Measurements from ENCODE around the gene MMP23B.

MMP23B gene

DNA sequence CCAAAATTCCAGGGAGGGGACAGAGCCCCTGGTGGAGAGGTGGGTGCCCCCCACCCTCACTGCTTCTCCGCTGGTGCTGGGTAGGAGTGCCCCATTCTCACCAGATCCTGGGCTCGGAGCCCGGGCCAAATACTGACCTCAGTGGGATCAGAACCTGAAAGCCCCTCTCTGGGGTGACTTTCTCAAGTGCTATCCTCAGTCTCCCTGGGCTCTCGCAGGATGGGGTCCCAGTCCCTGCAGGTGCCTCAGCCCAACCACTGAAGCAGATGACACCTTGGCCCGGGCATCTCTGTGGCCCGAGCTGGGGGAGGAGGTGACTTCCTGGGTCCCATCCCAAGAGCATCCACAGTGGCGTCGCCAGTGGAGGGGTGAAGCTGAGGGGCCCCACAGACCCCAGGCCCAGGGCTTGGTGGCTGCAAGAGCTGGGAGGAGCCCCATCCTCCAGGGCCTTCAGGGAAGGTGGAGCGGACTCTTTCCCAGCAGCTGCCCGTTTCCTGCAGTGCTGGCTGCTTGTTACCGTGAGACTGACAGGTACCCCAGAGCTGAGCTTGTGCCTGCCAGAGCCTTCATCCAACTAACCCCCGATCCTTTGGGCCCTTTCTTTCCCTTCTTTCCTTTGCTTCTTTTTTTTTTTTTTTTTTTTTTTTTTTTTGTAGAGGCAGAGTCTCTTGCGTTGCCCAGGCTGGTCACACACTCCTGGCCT is 28.2 kb upstream of the MMP23B start:
- no peak for DNase-seq (ENCODE audit: low read depth in 2 of 2)
- TF ChIP-seq, protein P1, sequence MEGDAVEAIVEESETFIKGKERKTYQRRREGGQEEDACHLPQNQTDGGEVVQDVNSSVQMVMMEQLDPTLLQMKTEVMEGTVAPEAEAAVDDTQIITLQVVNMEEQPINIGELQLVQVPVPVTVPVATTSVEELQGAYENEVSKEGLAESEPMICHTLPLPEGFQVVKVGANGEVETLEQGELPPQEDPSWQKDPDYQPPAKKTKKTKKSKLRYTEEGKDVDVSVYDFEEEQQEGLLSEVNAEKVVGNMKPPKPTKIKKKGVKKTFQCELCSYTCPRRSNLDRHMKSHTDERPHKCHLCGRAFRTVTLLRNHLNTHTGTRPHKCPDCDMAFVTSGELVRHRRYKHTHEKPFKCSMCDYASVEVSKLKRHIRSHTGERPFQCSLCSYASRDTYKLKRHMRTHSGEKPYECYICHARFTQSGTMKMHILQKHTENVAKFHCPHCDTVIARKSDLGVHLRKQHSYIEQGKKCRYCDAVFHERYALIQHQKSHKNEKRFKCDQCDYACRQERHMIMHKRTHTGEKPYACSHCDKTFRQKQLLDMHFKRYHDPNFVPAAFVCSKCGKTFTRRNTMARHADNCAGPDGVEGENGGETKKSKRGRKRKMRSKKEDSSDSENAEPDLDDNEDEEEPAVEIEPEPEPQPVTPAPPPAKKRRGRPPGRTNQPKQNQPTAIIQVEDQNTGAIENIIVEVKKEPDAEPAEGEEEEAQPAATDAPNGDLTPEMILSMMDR (IDR thresholded peaks at IDR 0.05; ENCODE audit: low read depth, low read length): no peak
- no peak overlapping the region for H3K4me3 ChIP-seq (replicated peaks in 1 of 2; ENCODE audit: low read depth in 2 of 2, low read length in 2 of 2)

DNA sequence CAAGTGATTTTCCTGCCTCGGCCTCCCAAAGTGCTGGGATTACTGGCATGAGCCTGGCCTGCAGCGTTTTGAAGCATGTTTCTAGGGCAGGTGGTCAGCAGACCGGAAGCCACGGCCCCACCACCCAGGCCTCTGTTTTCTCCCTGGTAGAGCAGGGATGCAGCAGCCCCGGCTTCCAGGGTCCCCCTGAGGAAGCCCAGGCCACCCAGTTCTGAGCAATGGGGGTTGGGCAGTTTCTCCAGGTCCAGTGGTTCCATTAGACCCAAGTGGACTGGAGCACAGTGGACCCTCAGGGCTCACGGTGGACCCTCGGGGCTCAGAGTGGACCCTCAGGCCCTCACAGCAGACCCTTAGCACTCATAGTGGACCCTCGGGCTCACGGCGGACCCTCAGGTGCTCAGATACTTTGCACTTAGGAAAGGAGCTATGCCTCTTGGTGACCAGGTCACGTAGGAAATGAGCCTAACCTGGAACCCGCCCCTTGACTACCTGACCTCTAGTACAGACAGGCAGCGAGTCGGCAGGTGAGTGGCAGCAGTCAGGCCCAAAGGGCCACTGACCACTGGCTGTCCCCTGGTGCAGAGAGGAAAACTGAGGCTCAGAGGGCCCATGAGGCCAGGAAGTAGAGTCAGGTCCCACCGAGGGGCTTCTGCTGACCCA is 27.5 kb upstream of the MMP23B start:
- TF ChIP-seq, protein P1 (IDR thresholded peaks at IDR 0.05; ENCODE audit: low read depth, low read length): no peak
- no peak overlapping the region for H3K4me3 ChIP-seq (replicated peaks in 1 of 2; ENCODE audit: low read depth in 2 of 2, low read length in 2 of 2)
- DNase-seq (ENCODE audit: low read depth in 2 of 2): no peak

DNA sequence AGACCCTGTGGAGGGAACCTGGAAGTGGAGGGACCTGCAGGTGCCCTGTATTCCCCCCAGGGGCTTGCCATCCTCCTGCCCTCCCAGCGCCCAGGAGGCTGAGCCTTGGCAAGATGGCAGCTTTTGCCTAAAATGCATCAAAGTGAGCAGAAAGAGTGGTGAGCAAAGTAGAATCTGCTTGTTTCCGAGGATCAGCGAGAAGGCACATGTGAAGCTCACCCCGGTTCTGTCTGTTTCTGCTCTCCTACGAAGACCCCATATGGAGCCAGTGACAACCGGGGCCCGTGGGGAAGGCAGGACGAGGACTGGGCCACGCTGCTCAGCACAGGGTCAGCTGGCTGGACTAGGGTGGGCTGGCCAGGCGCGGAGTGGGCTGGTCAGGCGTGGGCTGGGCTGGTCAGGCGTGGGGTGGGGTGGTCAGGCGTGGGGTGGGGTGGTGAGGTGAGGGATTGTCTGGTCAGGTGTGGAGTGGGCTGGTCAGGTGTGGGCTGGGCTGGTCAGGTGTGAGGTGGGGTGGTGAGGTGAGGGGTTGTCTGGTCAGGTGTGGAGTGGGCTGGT is 26.9 kb upstream of the MMP23B start:
- TF ChIP-seq, protein P1 (IDR thresholded peaks at IDR 0.05; ENCODE audit: low read depth, low read length): no peak
- no peak overlapping the region for H3K4me3 ChIP-seq (replicated peaks in 1 of 2; ENCODE audit: low read depth in 2 of 2, low read length in 2 of 2)
- DNase-seq (ENCODE audit: low read depth in 2 of 2): no peak

DNA sequence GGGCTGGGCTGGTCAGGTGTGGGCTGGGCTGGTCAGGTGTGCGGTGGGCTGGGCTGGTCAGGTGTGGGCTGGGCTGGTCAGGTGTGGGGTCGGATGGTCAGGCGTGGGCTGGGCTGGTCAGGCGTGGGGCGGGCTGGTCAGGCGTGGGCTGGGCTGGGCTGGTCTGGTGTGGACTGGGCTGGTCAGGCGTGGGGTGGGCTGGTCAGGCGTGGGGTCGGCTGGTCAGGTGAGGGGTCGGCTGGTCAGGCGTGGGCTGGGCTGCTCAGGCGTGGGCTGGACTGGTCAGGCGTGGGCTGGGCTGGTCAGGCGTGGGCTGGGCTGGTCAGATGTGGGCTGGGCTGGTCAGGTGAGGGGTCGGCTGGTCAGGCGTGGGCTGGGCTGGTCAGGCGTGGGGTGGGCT is 26.2 kb upstream of the MMP23B start:
- no peak overlapping the region for H3K4me3 ChIP-seq (replicated peaks in 1 of 2; ENCODE audit: low read depth in 2 of 2, low read length in 2 of 2)
- no peak for DNase-seq (ENCODE audit: low read depth in 2 of 2)
- TF ChIP-seq, protein P1 (IDR thresholded peaks at IDR 0.05; ENCODE audit: low read depth, low read length): no peak

DNA sequence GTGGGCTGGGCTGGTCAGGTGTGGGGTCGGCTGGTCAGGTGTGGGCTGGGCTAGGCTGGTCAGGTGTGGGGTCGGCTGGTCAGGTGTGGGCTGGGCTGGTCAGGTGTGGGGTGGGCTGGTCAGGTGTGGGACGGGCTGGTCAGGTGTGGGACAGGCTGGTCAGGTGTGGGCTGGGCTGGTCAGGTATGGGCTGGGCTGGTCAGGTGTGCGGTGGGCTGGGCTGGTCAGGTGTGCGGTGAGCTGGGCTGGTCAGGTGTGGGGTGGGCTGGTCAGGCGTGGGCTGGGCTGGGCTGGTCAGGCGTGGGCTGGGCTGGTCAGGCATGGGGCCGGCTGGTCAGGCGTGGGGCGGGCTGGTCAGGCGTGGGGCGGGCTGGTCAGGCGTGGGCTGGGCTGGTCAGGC is 25.7 kb upstream of the MMP23B start:
- no peak overlapping the region for H3K4me3 ChIP-seq (replicated peaks in 1 of 2; ENCODE audit: low read depth in 2 of 2, low read length in 2 of 2)
- no peak for DNase-seq (ENCODE audit: low read depth in 2 of 2)
- TF ChIP-seq, protein P1 (IDR thresholded peaks at IDR 0.05; ENCODE audit: low read depth, low read length): no peak

DNA sequence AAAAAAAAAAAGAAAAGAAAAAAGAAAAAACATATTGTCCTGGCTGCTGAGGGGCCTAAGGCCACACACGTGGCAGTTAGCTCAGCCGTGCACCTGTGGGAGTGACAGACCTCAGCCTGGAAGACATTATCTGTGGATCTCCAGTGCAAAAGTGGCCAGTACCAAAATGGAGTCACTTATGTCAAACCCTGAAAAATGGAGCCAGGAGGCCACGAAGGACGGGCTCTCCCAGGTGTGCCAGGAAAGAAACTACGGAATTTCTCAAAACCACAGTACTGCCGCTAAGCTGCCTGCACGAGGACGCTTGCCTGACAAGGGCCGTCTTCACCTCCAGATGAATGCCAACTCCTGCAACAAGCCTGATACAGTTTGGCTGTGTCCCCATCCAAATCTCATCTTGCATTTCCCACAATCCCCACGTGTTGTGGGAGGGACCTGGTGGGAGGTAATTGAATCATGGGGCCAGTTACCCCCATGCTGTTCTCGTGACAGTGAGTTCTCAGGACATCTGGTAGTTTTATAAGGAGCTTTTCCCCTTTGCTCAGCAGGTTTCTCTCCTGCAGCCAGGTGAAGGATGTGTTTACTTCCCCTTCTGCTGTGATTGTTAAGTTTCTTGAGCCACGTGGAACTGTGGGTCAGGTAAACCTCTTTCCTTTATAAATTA is 22.0 kb upstream of the MMP23B start:
- TF ChIP-seq, protein P1 (IDR thresholded peaks at IDR 0.05; ENCODE audit: low read depth, low read length): no peak
- no peak for DNase-seq (ENCODE audit: low read depth in 2 of 2)
- H3K4me3 ChIP-seq (replicated peaks in 1 of 2; ENCODE audit: low read depth in 2 of 2, low read length in 2 of 2): no peak overlapping the region

All from cardiac fibroblast (primary cell).